Activated CD4-positive, alpha-beta T cell treated with anti-CD3 and anti-CD28 coated beads, Interleukin-2, amount 50 U/mL, for 24 hours (primary cell): Measurements from ENCODE around the gene SWT1.
A peak's percentile ranks its signal among the peaks of the same experiment; 100 is the strongest.
"Not testable (repeated sequence)": the region's sequence is repeated elsewhere in the genome, so short reads cannot be mapped to it uniquely, and the experiment has no call there.

Source experiments
- DNase-seq, 2 donors: peaks; one replicate each; pipeline ENCODE4 v3.0.0-alpha.2; 2020; ENCODE audit warnings: low read depth in 1 of 2, low spot score in 1 of 2

The SWT1 gene

DNA sequence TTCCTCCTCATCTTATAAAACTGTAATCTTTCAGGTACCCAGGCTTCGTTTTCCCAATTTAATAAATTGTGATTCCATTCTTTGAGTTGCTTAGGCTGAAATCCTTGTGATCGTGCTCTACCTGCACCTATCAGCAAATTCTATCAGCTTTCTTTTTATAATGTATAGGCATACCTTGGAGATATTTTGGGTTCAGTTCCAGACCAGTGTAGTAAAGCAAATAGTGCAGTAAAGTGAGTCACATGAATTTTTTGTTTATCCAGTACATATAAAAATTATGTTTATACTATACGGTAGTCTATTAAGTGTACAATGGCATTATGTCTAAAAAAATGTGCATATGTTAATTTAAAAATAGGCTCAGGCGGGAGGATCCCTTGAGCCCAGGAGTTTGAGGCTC lies 5.5 kb downstream of the SWT1 start:
- no peak for DNase-seq

DNA sequence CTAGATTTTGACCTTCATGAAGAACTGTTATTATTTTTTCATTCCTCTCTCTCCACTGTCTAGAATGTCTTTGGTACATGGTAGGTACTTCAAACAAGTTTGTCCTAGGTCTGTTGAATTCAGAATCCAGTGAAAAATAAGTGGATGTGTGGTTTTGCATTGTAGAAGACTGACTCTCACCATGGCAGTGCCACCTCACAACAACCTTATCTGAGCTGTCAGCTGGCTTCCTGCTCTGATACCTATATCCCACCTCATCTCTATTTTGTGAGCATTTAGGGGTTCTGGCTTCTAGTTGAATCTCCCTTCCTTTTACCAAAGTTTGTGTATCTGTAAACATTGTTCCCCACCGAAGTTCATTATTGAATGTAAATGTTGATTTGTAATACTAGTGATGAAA lies 9.1 kb downstream of the SWT1 start:
- DNase-seq: no peak

DNA sequence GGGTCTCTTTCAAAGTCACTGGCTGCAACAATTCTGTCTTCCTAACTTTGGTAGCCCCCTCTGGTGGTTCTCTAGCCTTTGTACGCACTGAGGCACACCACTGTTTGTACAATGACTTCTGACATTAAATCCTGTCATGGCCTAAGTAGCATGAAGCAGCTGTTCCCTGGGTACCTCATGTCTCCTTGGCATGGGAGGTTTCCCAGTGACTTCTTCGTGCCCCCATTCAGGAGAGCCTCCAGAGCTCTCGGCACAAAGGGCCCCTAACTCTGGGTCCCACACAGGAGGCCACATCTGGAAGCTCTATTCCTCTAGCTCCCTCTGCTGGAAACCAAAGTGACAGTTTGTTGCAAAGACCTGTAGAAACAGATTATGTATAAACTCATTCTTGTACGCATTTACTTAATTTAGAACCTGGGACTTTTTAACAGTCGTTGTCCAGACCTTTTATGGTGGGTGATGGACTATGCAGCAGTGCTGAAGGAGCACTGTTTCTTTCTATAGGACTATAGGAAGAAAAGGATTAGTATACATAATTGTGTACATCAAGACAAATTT lies 13.4 kb downstream of the SWT1 start:
- DNase-seq: peak in 1 of 2 donors; percentile 34

- no peak for DNase-seq
Measured at GRCh38 chr1:185193756-185194155, 36.8 kb downstream of the SWT1 start.

GRCh38 chr1:185198712-185199111 lies 41.7 kb downstream of the SWT1 start:
- not testable (repeated sequence) for DNase-seq

- DNase-seq: no peak
Measured at GRCh38 chr1:185200889-185201288, 43.9 kb downstream of the SWT1 start.

DNA sequence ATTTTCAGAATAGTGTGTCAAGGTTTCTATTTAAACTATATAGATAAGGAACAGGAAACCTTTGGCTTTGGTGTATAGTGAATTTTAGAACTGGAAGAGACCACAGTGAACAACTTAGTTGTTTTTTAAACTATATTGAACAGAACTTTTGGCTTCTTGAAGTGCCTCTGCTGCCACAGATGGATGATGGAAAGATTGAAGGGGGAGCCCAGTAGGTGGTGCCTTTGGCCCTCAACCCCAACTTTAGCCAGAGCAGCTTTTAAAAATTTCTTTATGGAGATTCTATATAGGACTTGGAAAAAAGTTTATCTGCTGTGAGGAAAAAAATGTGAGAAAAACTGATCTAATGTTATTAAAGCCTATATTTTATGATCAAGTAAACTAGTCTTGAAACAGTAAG lies 50.2 kb downstream of the SWT1 start:
- DNase-seq: no peak

- DNase-seq: no peak
Measured at GRCh38 chr1:185207980-185208602, 51.1 kb downstream of the SWT1 start.

GRCh38 chr1:185208626-185209180 lies 51.7 kb downstream of the SWT1 start:
- DNase-seq: no peak

DNA sequence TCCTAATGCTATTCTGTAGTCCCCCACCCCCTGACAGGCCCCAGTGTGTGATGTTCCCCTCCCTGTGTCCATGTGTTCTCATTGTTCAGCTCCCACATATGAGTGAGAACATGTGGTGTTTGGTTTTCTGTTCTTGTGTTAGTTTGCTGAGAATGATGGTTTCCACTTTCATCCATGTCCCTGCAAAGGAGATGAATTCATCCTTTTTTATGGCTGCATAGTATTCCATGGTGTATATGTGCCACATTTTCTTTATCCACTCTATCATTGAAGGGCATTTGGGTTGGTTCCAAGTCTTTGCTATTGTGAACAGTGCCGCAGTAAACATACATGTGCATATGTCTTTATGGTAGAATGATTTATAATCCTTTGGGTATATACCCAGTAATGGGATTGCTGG lies 52.4 kb downstream of the SWT1 start:
- DNase-seq: not testable (repeated sequence)

GRCh38 chr1:185213091-185213490 lies 56.1 kb downstream of the SWT1 start:
- DNase-seq: no peak

DNA sequence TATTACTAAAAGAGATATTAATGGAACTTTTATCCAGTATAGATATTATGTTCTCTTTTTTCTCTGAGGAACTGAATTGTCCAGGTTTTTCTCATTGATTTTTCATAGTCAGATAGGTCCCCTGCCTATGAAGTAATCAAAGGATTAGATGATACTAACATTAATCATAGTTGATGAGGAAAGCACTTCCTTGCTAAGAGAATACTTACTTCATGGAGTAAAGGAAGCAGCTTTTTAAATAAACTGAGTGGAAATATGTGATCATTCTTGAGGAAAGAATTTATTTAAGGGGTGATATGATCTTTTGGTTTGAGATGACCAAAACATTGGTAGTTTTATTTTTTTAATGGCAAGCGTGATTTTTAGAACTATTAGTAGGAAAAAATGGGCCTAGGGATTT lies 58.9 kb downstream of the SWT1 start:
- DNase-seq: no peak

GRCh38 chr1:185224132-185224531 lies 67.2 kb downstream of the SWT1 start:
- no peak for DNase-seq

- DNase-seq: no peak
Measured at GRCh38 chr1:185227161-185227560, 70.2 kb downstream of the SWT1 start.

DNA sequence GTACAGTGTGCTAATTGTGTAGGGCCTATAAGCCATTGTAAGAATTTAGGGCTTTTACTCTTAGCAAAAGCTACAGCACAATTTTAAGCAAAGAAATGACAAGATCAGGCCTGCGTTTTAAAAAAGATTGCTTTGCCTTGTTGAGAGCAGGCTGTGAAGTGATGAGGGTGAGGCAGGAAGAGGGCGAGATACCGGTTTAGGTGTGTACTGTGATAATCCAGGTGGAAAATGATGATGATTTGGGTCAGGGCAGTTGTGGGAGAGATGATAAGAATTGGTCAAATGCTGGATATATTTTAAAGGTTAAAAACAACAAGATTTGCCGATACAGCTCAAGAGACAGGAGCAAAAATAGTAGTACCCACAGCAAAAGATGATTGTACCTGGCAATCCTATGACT lies 72.0 kb downstream of the SWT1 start:
- DNase-seq: no peak

- DNase-seq: no peak
Measured at GRCh38 chr1:185229981-185230380, 73.0 kb downstream of the SWT1 start.

GRCh38 chr1:185232874-185233273 lies 75.9 kb downstream of the SWT1 start:
- DNase-seq: no peak

DNA sequence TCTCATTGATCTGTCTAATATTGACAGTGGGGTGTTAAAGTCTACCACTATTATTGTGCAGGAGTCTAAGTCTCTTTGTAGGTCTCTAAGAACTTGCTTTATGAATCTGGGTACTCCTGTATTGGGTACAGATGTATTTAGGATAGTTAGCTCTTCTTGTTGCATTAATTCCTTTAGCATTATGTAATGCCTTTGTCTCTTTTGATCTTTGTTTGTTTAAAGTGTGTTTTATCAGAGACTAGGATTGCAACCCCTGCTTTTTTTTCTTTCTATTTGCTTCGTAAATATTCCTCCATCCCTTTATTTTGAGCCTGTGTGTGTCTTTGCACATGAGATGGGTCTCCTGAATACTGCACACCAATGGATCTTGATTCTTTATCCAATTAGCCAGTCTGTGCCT lies 77.2 kb downstream of the SWT1 start:
- DNase-seq: not testable (repeated sequence)

GRCh38 chr1:185237176-185237575 lies 80.2 kb downstream of the SWT1 start:
- not testable (repeated sequence) for DNase-seq

DNA sequence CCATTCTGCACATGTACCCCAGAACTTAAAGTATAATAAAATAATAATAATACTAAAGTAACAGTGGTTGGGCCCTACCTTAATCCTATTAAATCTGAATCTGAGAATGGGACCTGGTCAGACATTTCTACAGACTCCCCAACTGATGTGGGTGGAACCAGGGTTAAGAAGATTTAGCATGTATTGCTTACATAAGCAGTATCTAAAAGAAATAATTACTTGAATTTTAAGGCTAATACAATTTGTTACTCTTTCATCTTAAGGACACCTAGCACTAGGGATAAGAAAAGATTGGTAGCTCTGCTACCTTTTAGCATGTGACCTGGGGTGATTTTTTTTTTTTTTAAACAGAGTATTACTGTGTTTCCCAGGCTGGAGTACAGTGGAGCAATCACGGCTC lies 80.7 kb downstream of the SWT1 start:
- DNase-seq: no peak

DNA sequence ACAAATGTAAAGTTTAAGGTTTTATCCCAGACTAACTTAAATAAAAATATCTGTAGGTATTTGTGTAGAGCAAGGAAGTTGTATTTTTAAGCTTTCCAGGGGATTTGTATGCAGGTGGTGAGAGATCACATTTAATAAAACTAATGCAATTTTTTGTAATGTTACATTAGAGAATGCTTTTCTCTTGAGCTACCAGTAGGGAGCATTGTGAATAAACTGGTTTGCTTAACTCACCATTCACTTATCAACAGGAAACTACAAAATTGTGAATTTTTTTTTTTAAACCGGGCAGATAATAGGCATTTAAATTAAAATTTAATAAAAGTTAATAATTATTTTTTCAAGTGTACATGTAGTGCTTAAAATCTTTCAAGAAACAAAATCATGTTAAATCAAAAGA lies 81.5 kb downstream of the SWT1 start:
- no peak for DNase-seq

GRCh38 chr1:185239861-185240260 lies 82.9 kb downstream of the SWT1 start:
- DNase-seq: no peak

GRCh38 chr1:185241127-185241526 lies 84.2 kb downstream of the SWT1 start:
- no peak for DNase-seq
